GM12892 (cell line): Measurements from ENCODE around the gene DCPS.

Source experiments
- DNase-seq: peaks from one replicate; pipeline ENCODE4 v3.0.0; 2011; ENCODE audit not compliant: insufficient read length
- FAIRE-seq: peaks from 2 replicates; lab custom pipeline; 2011; peaks lifted over from hg19 to GRCh38; lab: Jason Lieb, UNC
- POLR2A ChIP-seq: IDR thresholded peaks from 2 replicates; pipeline ENCODE4 v1.6.1; 2011; ENCODE audit warnings: low read depth, low read length, control low read depth
- POLR2AphosphoS5 ChIP-seq: IDR thresholded peaks from 2 replicates; pipeline ENCODE4 v1.6.1; 2011; ENCODE audit warnings: low read depth, low read length, control low read depth
- TAF1 ChIP-seq: IDR thresholded peaks from 2 replicates; pipeline ENCODE4 v1.6.1; 2011; ENCODE audit warnings: low read depth, mild to moderate bottlenecking, control low read depth, low read length, borderline replicate concordance

Gene DCPS

GRCh38 chr11:126332221-126332711 lies 28.4 kb downstream of the DCPS start:
- TF ChIP-seq POLR2A = no peak
- TF ChIP-seq TAF1 = no peak
- TF ChIP-seq POLR2AphosphoS5 = no peak
- no peak for FAIRE-seq
- DNase-seq = no peak

GRCh38 chr11:126333142-126333541 lies 29.3 kb downstream of the DCPS start:
- DNase-seq = no peak
- FAIRE-seq = no peak
- no peak for TF ChIP-seq POLR2AphosphoS5
- TF ChIP-seq POLR2A = no peak
- no peak for TF ChIP-seq TAF1

- FAIRE-seq (no peak), DNase-seq (no peak)
- TF ChIP-seq POLR2AphosphoS5 (no peak), POLR2A (no peak)
Observed at GRCh38 chr11:126334659-126335462, 31.0 kb downstream of the DCPS start.

- TF ChIP-seq POLR2A = no peak
- TF ChIP-seq POLR2AphosphoS5 = no peak
- TF ChIP-seq TAF1 = no peak
- DNase-seq (no peak), FAIRE-seq (no peak)
Observed at GRCh38 chr11:126335463-126335760, 31.6 kb downstream of the DCPS start.

GRCh38 chr11:126336138-126336541 lies 32.3 kb downstream of the DCPS start:
- TF ChIP-seq POLR2AphosphoS5 (no peak), TAF1 (no peak), POLR2A (no peak)
- no peak for DNase-seq
- FAIRE-seq = no peak

- FAIRE-seq = no peak
- no peak for TF ChIP-seq POLR2AphosphoS5
- TF ChIP-seq TAF1 = no peak
- no peak for TF ChIP-seq POLR2A
- no peak for DNase-seq
Observed at GRCh38 chr11:126336671-126337101, 32.8 kb downstream of the DCPS start.

GRCh38 chr11:126337126-126337473 lies 33.2 kb downstream of the DCPS start:
- FAIRE-seq = no peak

GRCh38 chr11:126337474-126338241 lies 33.8 kb downstream of the DCPS start:
- TF ChIP-seq POLR2AphosphoS5 (no peak), POLR2A (no peak), TAF1 (no peak)
- FAIRE-seq = no peak
- no peak for DNase-seq

More at GRCh38 chr11:126337126-126337473, 33.2 kb downstream of the DCPS start:
- DNase-seq = no peak
- TF ChIP-seq TAF1 = no peak
- TF ChIP-seq POLR2A = no peak
- no peak for TF ChIP-seq POLR2AphosphoS5

GRCh38 chr11:126338346-126339055 lies 34.6 kb downstream of the DCPS start:
- TF ChIP-seq POLR2A (no peak), TAF1 (no peak), POLR2AphosphoS5 (no peak)
- DNase-seq = no peak
- FAIRE-seq = no peak

- DNase-seq (no peak), FAIRE-seq (no peak)
- TF ChIP-seq TAF1 (no peak), POLR2AphosphoS5 (no peak), POLR2A (no peak)
Observed at GRCh38 chr11:126339073-126339862, 35.4 kb downstream of the DCPS start.

GRCh38 chr11:126339863-126340434 lies 36.1 kb downstream of the DCPS start:
- DNase-seq = no peak
- TF ChIP-seq POLR2A = no peak
- no peak for TF ChIP-seq POLR2AphosphoS5
- TF ChIP-seq TAF1 = no peak
- FAIRE-seq = no peak
